ENCODE results near the gene ETF1.

ETF1 gene

GRCh38 chr5:138544181-138545134 is 1.4 kb upstream of the ETF1 start:
- peak overlapping the region; percentile 61; the same call in 1 of the 2 replicates for H2AFZ ChIP-seq (ENCODE audit: low read length)
- H3K4me3 ChIP-seq (ENCODE audit: low read length), result peak overlapping the region; percentile 92
- no peaks in the 10 kb centered on the region for H3K27me3 ChIP-seq (replicated peaks; ENCODE audit: insufficient read depth, low read length)
- H3K9ac ChIP-seq (ENCODE audit: low read length), result peak overlapping the region; percentile 94
- no peaks in the 10 kb centered on the region for H3K9me2 ChIP-seq (replicated peaks; ENCODE audit: insufficient read depth, low read length)
- H3K27ac ChIP-seq (ENCODE audit: low read length), result peak overlapping the region; percentile 85
- no peak for DNase-seq
- TF ChIP-seq EZH2 (optimal IDR thresholded peaks at IDR 0.05; ENCODE audit: low read depth, low read length) (no peak), CTCF (IDR thresholded peaks at IDR 0.05; ENCODE audit: low read length) (no peak), EZH2phosphoT487 (IDR thresholded peaks at IDR 0.05; ENCODE audit: low read length) (no peak)
- H3K4me2 ChIP-seq (ENCODE audit: low read depth, low read length), result peak overlapping the region; percentile 94
- peaks cover 9% of the 10 kb centered on the region; the same call in 1 of the 2 replicates for H4K20me1 ChIP-seq (ENCODE audit: insufficient read depth, low read length)
- H3K4me1 ChIP-seq (ENCODE audit: low read length), result peaks cover 27% of the 10 kb centered on the region
- H3F3A ChIP-seq (ENCODE audit: insufficient read depth, low read length), result peaks cover 8% of the 10 kb centered on the region
- H3K79me2 ChIP-seq (ENCODE audit: low read length), result peaks cover 88% of the 10 kb centered on the region
- H3K36me3 ChIP-seq (replicated peaks; ENCODE audit: insufficient read depth, low read length), result peaks cover 9% of the 10 kb centered on the region; the same call in 1 of the 2 replicates
- H3K9me3 ChIP-seq (replicated peaks; ENCODE audit: insufficient read depth, low read length), result no peaks in the 10 kb centered on the region

- H3K27me3 ChIP-seq (replicated peaks; ENCODE audit: insufficient read depth, low read length), result no peaks in the 10 kb centered on the region
- peaks cover 9% of the 10 kb centered on the region; the same call in 1 of the 2 replicates for H3K36me3 ChIP-seq (replicated peaks; ENCODE audit: insufficient read depth, low read length)
- H3K4me2 ChIP-seq (ENCODE audit: low read depth, low read length), result peak overlapping the region; percentile 94
- peak overlapping the region; percentile 92 for H3K4me3 ChIP-seq (ENCODE audit: low read length)
- DNase-seq, result no peak
- H2AFZ ChIP-seq (ENCODE audit: low read length), result peak overlapping the region; percentile 61
- peak overlapping the region; percentile 85 for H3K27ac ChIP-seq (ENCODE audit: low read length)
- H3K4me1 ChIP-seq (ENCODE audit: low read length), result peaks cover 27% of the 10 kb centered on the region
- H3K79me2 ChIP-seq (ENCODE audit: low read length), result peaks cover 89% of the 10 kb centered on the region
- TF ChIP-seq EZH2 (optimal IDR thresholded peaks at IDR 0.05; ENCODE audit: low read depth, low read length) (no peak), EZH2phosphoT487 (IDR thresholded peaks at IDR 0.05; ENCODE audit: low read length) (no peak), CTCF (IDR thresholded peaks at IDR 0.05; ENCODE audit: low read length) (no peak)
- H3K9ac ChIP-seq (ENCODE audit: low read length), result peak overlapping the region; percentile 94
- H3F3A ChIP-seq (ENCODE audit: insufficient read depth, low read length), result peaks cover 7% of the 10 kb centered on the region
- peaks cover 9% of the 10 kb centered on the region; the same call in 1 of the 2 replicates for H4K20me1 ChIP-seq (ENCODE audit: insufficient read depth, low read length)
- H3K9me2 ChIP-seq (replicated peaks; ENCODE audit: insufficient read depth, low read length), result no peaks in the 10 kb centered on the region
- H3K9me3 ChIP-seq (replicated peaks; ENCODE audit: insufficient read depth, low read length), result no peaks in the 10 kb centered on the region
Observed at GRCh38 chr5:138543730-138544104, 681 bp upstream of the ETF1 start.

GRCh38 chr5:138542180-138542955 is 668 bp downstream of the ETF1 start:
- no peak for TF ChIP-seq CTCF (IDR thresholded peaks at IDR 0.05; ENCODE audit: low read length)
- TF ChIP-seq EZH2phosphoT487 (IDR thresholded peaks at IDR 0.05; ENCODE audit: low read length), result no peak
- no peak for TF ChIP-seq EZH2 (optimal IDR thresholded peaks at IDR 0.05; ENCODE audit: low read depth, low read length)
- DNase-seq, result no peak
- peaks cover 5% of the 10 kb centered on the region; the same call in 1 of the 2 replicates for H4K20me1 ChIP-seq (ENCODE audit: insufficient read depth, low read length)
- peak overlapping the region; percentile 16; the same call in 1 of the 2 replicates for H2AFZ ChIP-seq (ENCODE audit: low read length)
- H3F3A ChIP-seq (ENCODE audit: insufficient read depth, low read length), result no peaks in the 10 kb centered on the region; the same call in 1 of the 2 replicates
- no peaks in the 10 kb centered on the region for H3K9me3 ChIP-seq (replicated peaks; ENCODE audit: insufficient read depth, low read length)
- no peaks in the 10 kb centered on the region for H3K27me3 ChIP-seq (replicated peaks; ENCODE audit: insufficient read depth, low read length)
- H3K4me1 ChIP-seq (ENCODE audit: low read length), result peaks cover 27% of the 10 kb centered on the region
- H3K4me2 ChIP-seq (ENCODE audit: low read depth, low read length), result peak overlapping the region; percentile 91
- peaks cover 92% of the 10 kb centered on the region for H3K79me2 ChIP-seq (ENCODE audit: low read length)
- H3K36me3 ChIP-seq (replicated peaks; ENCODE audit: insufficient read depth, low read length), result peaks cover 13% of the 10 kb centered on the region; the same call in 1 of the 2 replicates
- H3K4me3 ChIP-seq (ENCODE audit: low read length), result peak overlapping the region; percentile 96
- H3K27ac ChIP-seq (ENCODE audit: low read length), result peak overlapping the region; percentile 83
- peak overlapping the region; percentile 94 for H3K9ac ChIP-seq (ENCODE audit: low read length)
- no peaks in the 10 kb centered on the region for H3K9me2 ChIP-seq (replicated peaks; ENCODE audit: insufficient read depth, low read length)

Data from MM.1S (cell line).